Activated CD8-positive, alpha-beta T cell treated with anti-CD3 and anti-CD28 coated beads, Interleukin-2, amount 10 ng/mL, durations not matched to agents 7 days and 5 days (primary cell): ENCODE measurements around the gene SPATA21. TPM values are rescaled to one million over a fixed set of nuclear protein-coding genes. Genes with fewer than 3 reads are reported as not detected.

Source experiments
- ATAC-seq: fragments of 150-1000 bp; cut with Tn5 transposase; one replicate; pipeline ENCODE4 v1.10.0; 2021; ENCODE audit warnings: moderate library complexity
- CTCF ChIA-PET: fragments of 350-600 bp; sonication (Branson Sonifier 250); formaldehyde crosslinking; loops from one replicate; lab custom pipeline; 2021; ENCODE audit warnings: antibody characterized with exemption; lab: Charles Lee
- POLR2A ChIA-PET: fragments of 350-600 bp; sonication (Branson Sonifier 250); formaldehyde crosslinking; loops from one replicate; lab custom pipeline; 2021; ENCODE audit warnings: antibody characterized with exemption; lab: Charles Lee
- DNase-seq: peaks from one replicate; pipeline ENCODE4 v3.0.0-alpha.2; 2020
- H3K27ac Mint-ChIP-seq: one replicate; pipeline ENCODE4 v1.8.0; 2021; ENCODE audit warnings: mild to moderate bottlenecking, mixed read lengths
- H3K27me3 Mint-ChIP-seq: one replicate; pipeline ENCODE4 v1.8.0; 2021; ENCODE audit warnings: low read depth, mixed read lengths
- H3K36me3 Mint-ChIP-seq: one replicate; pipeline ENCODE4 v1.8.0; 2021; ENCODE audit warnings: low read depth, mixed read lengths
- H3K4me1 Mint-ChIP-seq: one replicate; pipeline ENCODE4 v1.8.0; 2021; ENCODE audit warnings: low read depth, mixed read lengths
- H3K4me3 Mint-ChIP-seq: one replicate; pipeline ENCODE4 v1.8.0; 2021; ENCODE audit warnings: mild to moderate bottlenecking, mixed read lengths
- H3K9me3 Mint-ChIP-seq: one replicate; pipeline ENCODE4 v1.8.0; 2022; ENCODE audit warnings: mixed read lengths; ENCODE audit not compliant: insufficient read depth
- total RNA-seq, 2 experiments: library from RNA; stranded (reverse); gene quantifications; one replicate each; pipeline ENCODE4 v1.2.3, GENCODE V29; 2021

Gene SPATA21
- total RNA-seq, 2 experiments from 2014 or later, result not detected

GRCh38 chr1:16438924-16439323 is 1.7 kb upstream of the SPATA21 start:
- H3K27me3 Mint-ChIP-seq, result no peaks in the 10 kb centered on the region
- no peak for ATAC-seq
- H3K4me3 Mint-ChIP-seq, result no peak overlapping the region
- H3K36me3 Mint-ChIP-seq, result peaks cover 14% of the 10 kb centered on the region
- H3K9me3 Mint-ChIP-seq, result no peaks in the 10 kb centered on the region
- CTCF ChIA-PET, result interaction anchor here (1.3 to 4.5 kb wide), 3 partner anchors 13 to 67 kb away, joined by 3 to 37 read pairs (median 32); no protein-coding TSS in a partner anchor
- no peak overlapping the region for H3K27ac Mint-ChIP-seq
- peaks cover 34% of the 10 kb centered on the region for H3K4me1 Mint-ChIP-seq
- POLR2A ChIA-PET, result interaction anchor here (3.5 kb wide), 1 partner anchor 18 kb away, joined by 27 read pairs; no protein-coding TSS in a partner anchor
- no peak for DNase-seq

- DNase-seq (no peak), ATAC-seq (no peak)
- Mint-ChIP-seq H3K36me3 (peaks cover 12% of the 10 kb centered on the region), H3K27ac (no peak overlapping the region), H3K4me1 (peaks cover 30% of the 10 kb centered on the region), H3K27me3 (no peaks in the 10 kb centered on the region), H3K9me3 (no peaks in the 10 kb centered on the region), H3K4me3 (no peak overlapping the region)
- POLR2A ChIA-PET, result interaction anchor here (3.5 kb wide), 1 partner anchor 18 kb away, joined by 27 read pairs; no protein-coding TSS in a partner anchor
- CTCF ChIA-PET, result interaction anchor here (3.0 to 4.5 kb wide), 2 partner anchors 13 to 18 kb away, joined by 32 to 37 read pairs; no protein-coding TSS in a partner anchor
Observed at GRCh38 chr1:16438516-16438915, 1.3 kb upstream of the SPATA21 start.

GRCh38 chr1:16434501-16434900 is 2.7 kb downstream of the SPATA21 start:
- H3K27me3 Mint-ChIP-seq, result peaks cover 9% of the 10 kb centered on the region
- H3K4me3 Mint-ChIP-seq, result no peak overlapping the region
- H3K36me3 Mint-ChIP-seq, result no peaks in the 10 kb centered on the region
- peaks cover 8% of the 10 kb centered on the region for H3K4me1 Mint-ChIP-seq
- no peak for DNase-seq
- ChIA-PET POLR2A (interaction anchor here (0.6 kb wide), 1 partner anchor 13 kb away, joined by 3 read pairs; no protein-coding TSS in a partner anchor), CTCF (no interaction called here)
- H3K9me3 Mint-ChIP-seq, result no peaks in the 10 kb centered on the region
- H3K27ac Mint-ChIP-seq, result no peak overlapping the region
- no peak for ATAC-seq

- ATAC-seq (no peak), DNase-seq (no peak)
- CTCF ChIA-PET, result no interaction called here
- H3K4me1 Mint-ChIP-seq, result peaks cover 6% of the 10 kb centered on the region
- H3K27ac Mint-ChIP-seq, result no peak overlapping the region
- POLR2A ChIA-PET, result interaction anchor here (0.6 kb wide), 1 partner anchor 14 kb away, joined by 3 read pairs; no protein-coding TSS in a partner anchor
- H3K9me3 Mint-ChIP-seq, result no peaks in the 10 kb centered on the region
- H3K4me3 Mint-ChIP-seq, result no peak overlapping the region
- peaks cover 9% of the 10 kb centered on the region for H3K27me3 Mint-ChIP-seq
- no peaks in the 10 kb centered on the region for H3K36me3 Mint-ChIP-seq
Observed at GRCh38 chr1:16434007-16434406, 3.2 kb downstream of the SPATA21 start.

GRCh38 chr1:16433030-16433429 is 4.2 kb downstream of the SPATA21 start:
- ChIA-PET POLR2A (no interaction called here), CTCF (interaction anchor here (0.7 kb wide), 1 partner anchor 354 kb away, joined by 3 read pairs; no protein-coding TSS in a partner anchor)
- Mint-ChIP-seq H3K27ac (no peak overlapping the region), H3K4me3 (no peak overlapping the region), H3K36me3 (no peaks in the 10 kb centered on the region), H3K27me3 (peaks cover 9% of the 10 kb centered on the region), H3K4me1 (peaks cover 6% of the 10 kb centered on the region), H3K9me3 (no peaks in the 10 kb centered on the region)
- ATAC-seq, result no peak
- no peak for DNase-seq

- no peak for DNase-seq
- no peaks in the 10 kb centered on the region for H3K36me3 Mint-ChIP-seq
- no peak for ATAC-seq
- CTCF ChIA-PET, result interaction anchor here (0.6 to 1.6 kb wide), 2 partner anchors 8 to 10 kb away, joined by 3 to 6 read pairs; partner anchors contain the start of gene NECAP2
- H3K9me3 Mint-ChIP-seq, result no peaks in the 10 kb centered on the region
- no peak overlapping the region for H3K27ac Mint-ChIP-seq
- H3K4me3 Mint-ChIP-seq, result no peak overlapping the region
- H3K27me3 Mint-ChIP-seq, result peaks cover 9% of the 10 kb centered on the region
- POLR2A ChIA-PET, result no interaction called here
- peaks cover 6% of the 10 kb centered on the region for H3K4me1 Mint-ChIP-seq
Observed at GRCh38 chr1:16430606-16431005, 6.6 kb downstream of the SPATA21 start.

GRCh38 chr1:16425125-16426025 is 11.8 kb downstream of the SPATA21 start:
- ChIA-PET CTCF (interaction anchor here (1.2 to 4.8 kb wide), 2 partner anchors 15 to 38 kb away, joined by 3 to 37 read pairs; partner anchors contain the start of gene NECAP2), POLR2A (interaction anchor here (0.7 to 1.6 kb wide), 2 partner anchors 15 to 51 kb away, joined by 3 to 6 read pairs; partner anchors contain the start of gene NECAP2)
- ATAC-seq (no peak), DNase-seq (no peak)
- Mint-ChIP-seq H3K36me3 (no peaks in the 10 kb centered on the region), H3K9me3 (no peaks in the 10 kb centered on the region), H3K27ac (no peak overlapping the region), H3K4me3 (no peak overlapping the region), H3K4me1 (peaks cover 18% of the 10 kb centered on the region), H3K27me3 (no peaks in the 10 kb centered on the region)

GRCh38 chr1:16422041-16422440 is 15.2 kb downstream of the SPATA21 start:
- POLR2A ChIA-PET, result interaction anchor here (1.0 to 3.2 kb wide), 2 partner anchors 18 to 54 kb away, joined by 5 to 27 read pairs; partner anchors contain the start of gene NECAP2
- Mint-ChIP-seq H3K27me3 (no peaks in the 10 kb centered on the region), H3K9me3 (peaks cover 4% of the 10 kb centered on the region), H3K4me3 (no peak overlapping the region), H3K27ac (peak overlapping the region; percentile 97), H3K36me3 (peaks cover 4% of the 10 kb centered on the region), H3K4me1 (peaks cover 39% of the 10 kb centered on the region)
- no peak for DNase-seq
- ATAC-seq, result no peak
- CTCF ChIA-PET, result interaction anchor here (0.9 kb wide), 1 partner anchor 8 kb away, joined by 3 read pairs; no protein-coding TSS in a partner anchor

- DNase-seq (peak; percentile 42), ATAC-seq (peak; percentile 35)
- ChIA-PET CTCF (interaction anchor here (0.7 to 2.0 kb wide), 5 partner anchors 19 to 52 kb away, joined by 3 to 32 read pairs (median 4); partner anchors contain the start of gene NECAP2), POLR2A (interaction anchor here (0.7 to 3.2 kb wide), 10 partner anchors 12 to 483 kb away, joined by 3 to 27 read pairs (median 4); partner anchors contain the start of genes NECAP2 and SZRD1)
- H3K36me3 Mint-ChIP-seq, result peaks cover 4% of the 10 kb centered on the region
- peak overlapping the region; percentile 63 for H3K4me3 Mint-ChIP-seq
- peaks cover 4% of the 10 kb centered on the region for H3K9me3 Mint-ChIP-seq
- H3K27ac Mint-ChIP-seq, result peak overlapping the region; percentile 97
- H3K27me3 Mint-ChIP-seq, result no peaks in the 10 kb centered on the region
- peaks cover 39% of the 10 kb centered on the region for H3K4me1 Mint-ChIP-seq
Observed at GRCh38 chr1:16421201-16421600, 16.0 kb downstream of the SPATA21 start.

- ATAC-seq, result peak; percentile 96
- peaks cover 4% of the 10 kb centered on the region for H3K36me3 Mint-ChIP-seq
- no peaks in the 10 kb centered on the region for H3K27me3 Mint-ChIP-seq
- H3K4me1 Mint-ChIP-seq, result peaks cover 39% of the 10 kb centered on the region
- CTCF ChIA-PET, result interaction anchor here (0.7 to 2.0 kb wide), 5 partner anchors 20 to 51 kb away, joined by 3 to 32 read pairs (median 4); partner anchors contain the start of gene NECAP2
- peak overlapping the region; percentile 97 for H3K27ac Mint-ChIP-seq
- peak overlapping the region; percentile 63 for H3K4me3 Mint-ChIP-seq
- DNase-seq, result peak; percentile 80
- H3K9me3 Mint-ChIP-seq, result peaks cover 4% of the 10 kb centered on the region
- POLR2A ChIA-PET, result interaction anchor here (0.7 to 3.2 kb wide), 11 partner anchors 11 to 484 kb away, joined by 3 to 27 read pairs (median 4); partner anchors contain the start of genes NECAP2 and SZRD1
Observed at GRCh38 chr1:16420424-16421118, 16.7 kb downstream of the SPATA21 start.
